Measurements from ENCODE around the gene DDX20. TPM values are rescaled to one million over a fixed set of nuclear protein-coding genes. Genes with fewer than 3 reads are reported as not detected.

Gene DDX20
- total and polyA plus RNA-seq, 2 of the 8 experiments (the other 6 are each of a cell fraction or from before 2014, with no cell fraction given) = 7.5 to 24.7 TPM

DNA sequence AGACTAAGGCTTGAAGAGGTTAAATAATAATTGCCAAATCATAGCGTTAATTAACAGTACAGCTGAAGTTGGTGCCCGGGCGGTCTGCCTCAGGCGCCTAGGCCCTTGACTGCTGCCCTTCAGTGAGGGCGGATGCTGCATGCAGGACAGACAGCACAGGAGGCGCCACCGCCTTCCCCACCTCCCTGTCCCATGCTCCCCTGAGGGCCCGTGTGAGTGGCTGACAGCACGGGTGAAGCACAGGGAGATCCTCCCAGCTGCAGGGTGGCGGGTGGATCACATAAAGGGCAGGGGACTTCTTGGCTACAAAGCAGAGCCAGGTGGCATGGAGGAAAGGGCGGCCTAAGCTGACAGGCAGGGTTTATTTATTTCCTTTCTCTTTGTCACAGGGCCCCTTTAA, 49.1 kb downstream of the DDX20 start:
- Histone ChIP-seq H3K79me2 (ENCODE audit: control insufficient read depth in 1 of 2, insufficient read depth in 2 of 2, low read length in 2 of 2) (no peaks in the 10 kb centered on the region), H3K4me1 (replicated peaks in 1 of 4; ENCODE audit: control insufficient read depth in 3 of 4, insufficient read depth in 4 of 4, low read length in 3 of 4) (no peaks in the 10 kb centered on the region), H3K56ac (replicated peaks; ENCODE audit: insufficient read length, low read depth, low read length) (no peak overlapping the region), H2BK15ac (ENCODE audit: low read length) (no peak overlapping the region), H3K27me3 (replicated peaks in 1 of 4; ENCODE audit: control insufficient read depth in 3 of 4, extremely low read depth in 1 of 4, insufficient read depth in 3 of 4, low read length in 3 of 4) (no peaks in the 10 kb centered on the region), H4K8ac (ENCODE audit: extremely low read depth, insufficient read depth, low read length) (no peak overlapping the region; the same call in 1 of the 2 replicates), H2BK5ac (ENCODE audit: low read depth, low read length) (no peak overlapping the region), H3K4me3 (ENCODE audit: extremely low read depth in 1 of 4, insufficient read depth in 2 of 4, low read depth in 3 of 4, low read length in 4 of 4) (no peak overlapping the region), H3K9me3 (ENCODE audit: insufficient read depth in 2 of 2, low read depth in 1 of 2, low read length in 1 of 2) (no peaks in the 10 kb centered on the region; a peak in 1 of 4 replicates), H3K4ac (replicated peaks; ENCODE audit: insufficient read length, low read depth, low read length) (no peak overlapping the region), H3K79me1 (ENCODE audit: low read depth, low read length) (no peaks in the 10 kb centered on the region), H3K36me3 (ENCODE audit: control insufficient read depth in 2 of 4, insufficient read depth in 4 of 4, low read length in 3 of 4) (no peaks in the 10 kb centered on the region), H4K20me1 (replicated peaks in 1 of 2; ENCODE audit: control insufficient read depth in 1 of 2, insufficient read depth in 2 of 2, low read length in 2 of 2) (no peaks in the 10 kb centered on the region), H2AFZ (ENCODE audit: low read length) (no peak overlapping the region), H3K4me2 (ENCODE audit: insufficient read depth in 1 of 2, low read depth in 2 of 2, low read length in 2 of 2) (no peak overlapping the region), H2BK120ac (replicated peaks; ENCODE audit: low read depth, low read length) (no peak overlapping the region), H4K91ac (replicated peaks; ENCODE audit: insufficient read length, low read length) (no peak overlapping the region), H3K23me2 (ENCODE audit: low read depth, low read length) (no peaks in the 10 kb centered on the region), H4K5ac (ENCODE audit: insufficient read length, low read depth, low read length) (no peak overlapping the region), H2AK5ac (ENCODE audit: low read depth, low read length) (no peak overlapping the region), H3K9ac (replicated peaks in 1 of 4; ENCODE audit: extremely low read depth in 1 of 4, low read depth in 3 of 4, low read length in 3 of 4) (no peak overlapping the region), H3K23ac (ENCODE audit: insufficient read length) (no peak overlapping the region), H3K27ac (ENCODE audit: low read depth, low read length) (no peak overlapping the region), H3K14ac (ENCODE audit: insufficient read length) (no peak overlapping the region), H2BK20ac (ENCODE audit: low read length) (no peak overlapping the region), H3K18ac (ENCODE audit: extremely low read depth, low read length) (no peak overlapping the region), H2BK12ac (ENCODE audit: low read depth, low read length) (no peak overlapping the region)
- no peak for DNase-seq (ENCODE audit: low read depth in 1 of 2, low spot score in 2 of 2)
- POLR2A ChIA-PET (ENCODE audit: partially characterized antibody) = no interaction called here
- FAIRE-seq = no peak
- CTCF ChIA-PET (ENCODE audit: partially characterized antibody) = interaction anchor here (0.6 to 2.1 kb wide), 4 partner anchors 11 to 187 kb away, joined by 3 to 4 read pairs (median 4); no protein-coding TSS in a partner anchor
- TF ChIP-seq, protein P1, sequence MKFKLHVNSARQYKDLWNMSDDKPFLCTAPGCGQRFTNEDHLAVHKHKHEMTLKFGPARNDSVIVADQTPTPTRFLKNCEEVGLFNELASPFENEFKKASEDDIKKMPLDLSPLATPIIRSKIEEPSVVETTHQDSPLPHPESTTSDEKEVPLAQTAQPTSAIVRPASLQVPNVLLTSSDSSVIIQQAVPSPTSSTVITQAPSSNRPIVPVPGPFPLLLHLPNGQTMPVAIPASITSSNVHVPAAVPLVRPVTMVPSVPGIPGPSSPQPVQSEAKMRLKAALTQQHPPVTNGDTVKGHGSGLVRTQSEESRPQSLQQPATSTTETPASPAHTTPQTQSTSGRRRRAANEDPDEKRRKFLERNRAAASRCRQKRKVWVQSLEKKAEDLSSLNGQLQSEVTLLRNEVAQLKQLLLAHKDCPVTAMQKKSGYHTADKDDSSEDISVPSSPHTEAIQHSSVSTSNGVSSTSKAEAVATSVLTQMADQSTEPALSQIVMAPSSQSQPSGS (IDR thresholded peaks at IDR 0.05; ENCODE audit: low read length) = no peak
- peak in 1 of 3 experiments; percentile 29; a peak in 1 of 4 replicates for TF ChIP-seq CTCF (IDR thresholded peaks at IDR 0.05; ENCODE audit: control extremely low read depth in 1 of 3, insufficient read depth in 1 of 3, low read depth in 1 of 3, low read length in 3 of 3)
- peak in 1 of 2 experiments; percentile 30; a peak in 1 of 4 replicates for TF ChIP-seq RAD21 (IDR thresholded peaks at IDR 0.05 in 1 of 2, conservative IDR thresholded peaks at IDR 0.05 in 1 of 2; ENCODE audit: low read depth in 2 of 2, low read length in 2 of 2)
- 84% methylated on average over 11 of the region's 11 CpGs; no CpG with 5 or more reads in 1 of the 2 experiments for WGBS, 2 experiments (ENCODE audit: extremely low coverage in 1 of 2, insufficient coverage in 1 of 2, insufficient read length in 1 of 2, insufficient replicate concordance in 2 of 2, low coverage in 1 of 2, low lambda C conversion rate in 2 of 2, missing lambda C conversion rate in 1 of 2)
